ENCODE results near the gene CTNNA2.

- TF ChIP-seq POLR2AphosphoS5 (IDR thresholded peaks at IDR 0.05; ENCODE audit: low read depth, low read length): no peak
- TF ChIP-seq, protein P1, sequence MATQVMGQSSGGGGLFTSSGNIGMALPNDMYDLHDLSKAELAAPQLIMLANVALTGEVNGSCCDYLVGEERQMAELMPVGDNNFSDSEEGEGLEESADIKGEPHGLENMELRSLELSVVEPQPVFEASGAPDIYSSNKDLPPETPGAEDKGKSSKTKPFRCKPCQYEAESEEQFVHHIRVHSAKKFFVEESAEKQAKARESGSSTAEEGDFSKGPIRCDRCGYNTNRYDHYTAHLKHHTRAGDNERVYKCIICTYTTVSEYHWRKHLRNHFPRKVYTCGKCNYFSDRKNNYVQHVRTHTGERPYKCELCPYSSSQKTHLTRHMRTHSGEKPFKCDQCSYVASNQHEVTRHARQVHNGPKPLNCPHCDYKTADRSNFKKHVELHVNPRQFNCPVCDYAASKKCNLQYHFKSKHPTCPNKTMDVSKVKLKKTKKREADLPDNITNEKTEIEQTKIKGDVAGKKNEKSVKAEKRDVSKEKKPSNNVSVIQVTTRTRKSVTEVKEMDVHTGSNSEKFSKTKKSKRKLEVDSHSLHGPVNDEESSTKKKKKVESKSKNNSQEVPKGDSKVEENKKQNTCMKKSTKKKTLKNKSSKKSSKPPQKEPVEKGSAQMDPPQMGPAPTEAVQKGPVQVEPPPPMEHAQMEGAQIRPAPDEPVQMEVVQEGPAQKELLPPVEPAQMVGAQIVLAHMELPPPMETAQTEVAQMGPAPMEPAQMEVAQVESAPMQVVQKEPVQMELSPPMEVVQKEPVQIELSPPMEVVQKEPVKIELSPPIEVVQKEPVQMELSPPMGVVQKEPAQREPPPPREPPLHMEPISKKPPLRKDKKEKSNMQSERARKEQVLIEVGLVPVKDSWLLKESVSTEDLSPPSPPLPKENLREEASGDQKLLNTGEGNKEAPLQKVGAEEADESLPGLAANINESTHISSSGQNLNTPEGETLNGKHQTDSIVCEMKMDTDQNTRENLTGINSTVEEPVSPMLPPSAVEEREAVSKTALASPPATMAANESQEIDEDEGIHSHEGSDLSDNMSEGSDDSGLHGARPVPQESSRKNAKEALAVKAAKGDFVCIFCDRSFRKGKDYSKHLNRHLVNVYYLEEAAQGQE (IDR thresholded peaks at IDR 0.05; ENCODE audit: insufficient read depth in 1 of 2, low read depth in 2 of 2, low read length in 1 of 2): no peak
- TF ChIP-seq, protein P2, sequence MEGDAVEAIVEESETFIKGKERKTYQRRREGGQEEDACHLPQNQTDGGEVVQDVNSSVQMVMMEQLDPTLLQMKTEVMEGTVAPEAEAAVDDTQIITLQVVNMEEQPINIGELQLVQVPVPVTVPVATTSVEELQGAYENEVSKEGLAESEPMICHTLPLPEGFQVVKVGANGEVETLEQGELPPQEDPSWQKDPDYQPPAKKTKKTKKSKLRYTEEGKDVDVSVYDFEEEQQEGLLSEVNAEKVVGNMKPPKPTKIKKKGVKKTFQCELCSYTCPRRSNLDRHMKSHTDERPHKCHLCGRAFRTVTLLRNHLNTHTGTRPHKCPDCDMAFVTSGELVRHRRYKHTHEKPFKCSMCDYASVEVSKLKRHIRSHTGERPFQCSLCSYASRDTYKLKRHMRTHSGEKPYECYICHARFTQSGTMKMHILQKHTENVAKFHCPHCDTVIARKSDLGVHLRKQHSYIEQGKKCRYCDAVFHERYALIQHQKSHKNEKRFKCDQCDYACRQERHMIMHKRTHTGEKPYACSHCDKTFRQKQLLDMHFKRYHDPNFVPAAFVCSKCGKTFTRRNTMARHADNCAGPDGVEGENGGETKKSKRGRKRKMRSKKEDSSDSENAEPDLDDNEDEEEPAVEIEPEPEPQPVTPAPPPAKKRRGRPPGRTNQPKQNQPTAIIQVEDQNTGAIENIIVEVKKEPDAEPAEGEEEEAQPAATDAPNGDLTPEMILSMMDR (IDR thresholded peaks at IDR 0.05): no peak
- TF ChIP-seq SIN3A (IDR thresholded peaks at IDR 0.05; ENCODE audit: borderline replicate concordance, insufficient read depth, low read depth, low read length): no peak
These were observed 187.8 kb downstream of the CTNNA2 start for GRCh38 chr2:79700651-79701050.

Measured in Panc1 (cell line).